ENCODE data around the gene OPRD1. TPM values are rescaled to one million over a fixed set of nuclear protein-coding genes. Genes with fewer than 3 reads are reported as not detected.

OPRD1 gene
- total and polyA plus RNA-seq, 2 of the 4 experiments (the other 2 are of a cell fraction): under 0.01 TPM; not detected in 1

DNA sequence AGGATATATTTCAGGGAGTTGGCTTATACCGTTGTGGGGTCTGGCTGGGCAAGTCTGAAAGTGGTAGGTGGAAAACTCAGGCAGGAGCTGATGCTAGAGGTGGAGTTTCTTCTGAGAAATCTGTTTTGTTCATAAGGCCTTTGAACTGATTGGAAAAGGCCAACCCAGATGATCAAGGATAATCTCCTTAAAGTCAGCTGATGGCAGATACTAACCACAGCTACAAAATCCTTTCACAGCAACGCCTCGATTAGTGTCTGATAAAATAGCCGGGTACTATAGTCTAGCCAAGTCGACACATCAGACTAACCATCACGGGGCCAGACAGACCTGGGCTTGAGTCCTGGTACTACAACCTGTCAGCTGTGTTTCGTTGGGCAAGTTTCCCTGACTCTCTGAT lies 21.4 kb downstream of the OPRD1 start:
- H3K27me3 ChIP-seq (ENCODE audit: control insufficient read depth, insufficient read depth, low read length): peaks cover 16% of the 10 kb centered on the region
- DNase-seq (no peak), ATAC-seq (ENCODE audit: low read depth) (no peak)
- H4K5ac ChIP-seq (ENCODE audit: low read depth, low read length): no peak overlapping the region
- no peak overlapping the region for H3K4me2 ChIP-seq (ENCODE audit: low read depth, low read length)
- H3K56ac ChIP-seq (ENCODE audit: extremely low read depth, insufficient read depth, low read length): no peak overlapping the region
- no peak overlapping the region for H2BK120ac ChIP-seq (ENCODE audit: low read depth, low read length)
- no peak overlapping the region for H3K4ac ChIP-seq (ENCODE audit: low read depth, low read length)
- H3K4me1 ChIP-seq (ENCODE audit: control insufficient read depth, insufficient read depth, low read length): no peaks in the 10 kb centered on the region
- H3K36me3 ChIP-seq (ENCODE audit: control insufficient read depth, insufficient read depth, low read length): no peaks in the 10 kb centered on the region
- no peak overlapping the region for H3K4me3 ChIP-seq (ENCODE audit: insufficient read depth, low read depth, low read length)
- no peak overlapping the region for H3K23ac ChIP-seq (ENCODE audit: low read depth, low read length)
- no peaks in the 10 kb centered on the region for H4K20me1 ChIP-seq (ENCODE audit: insufficient read depth, low read length)
- no peak overlapping the region for H2AK5ac ChIP-seq (ENCODE audit: low read depth, low read length)
- H4K8ac ChIP-seq (ENCODE audit: low read depth in 2 of 2, low read length in 2 of 2): no peak overlapping the region
- WGBS, 2 experiments (ENCODE audit: extremely low coverage in 2 of 2, insufficient read length in 1 of 2): 71% methylated on average over 6 of the region's 7 CpGs; no CpG with 5 or more reads in 1 of the 2 experiments
- in situ Hi-C loops (cut with MboI; ENCODE audit: low sequenced_read_pairs) (no loop called here), intact Hi-C loops (cut with micrococcal nuclease) (no loop called here), dilution Hi-C loops (cut with HindIII; ENCODE audit: low sequenced_read_pairs, unreplicated experiment) (no loop called here)
- H2BK15ac ChIP-seq (ENCODE audit: low read depth, low read length): no peak overlapping the region
- peak overlapping the region; percentile 21 for H2AFZ ChIP-seq (replicated peaks; ENCODE audit: low read length, poor library complexity)
- no peak overlapping the region for H2BK5ac ChIP-seq (ENCODE audit: low read depth, low read length, poor library complexity, severe bottlenecking)
- no peak overlapping the region for H3K9ac ChIP-seq (ENCODE audit: low read depth, low read length)
- H3K18ac ChIP-seq (ENCODE audit: low read depth, low read length): no peak overlapping the region
- no TSS peak for BruUV-seq (replicated peaks)
- TF ChIP-seq MAZ (IDR thresholded peaks at IDR 0.05; ENCODE audit: borderline replicate concordance, low read depth, low read length) (no peak), RAD21 (IDR thresholded peaks at IDR 0.05; ENCODE audit: low read length) (no peak), FOS (IDR thresholded peaks at IDR 0.05; ENCODE audit: low read depth, low read length) (no peak), SMC3 (IDR thresholded peaks at IDR 0.05; ENCODE audit: low read depth, low read length) (no peak), RFX5 (IDR thresholded peaks at IDR 0.05; ENCODE audit: low read depth, low read length) (no peak), MXI1 (IDR thresholded peaks at IDR 0.05; ENCODE audit: borderline replicate concordance, low read depth, low read length) (no peak)
- no peak overlapping the region for H2BK20ac ChIP-seq (ENCODE audit: low read depth, low read length)
- ChIA-PET POLR2A (ENCODE audit: unreplicated experiment) (interaction anchor here (0.6 kb wide), 1 partner anchor 25 kb away, joined by 22 read pairs; no protein-coding TSS in a partner anchor), CTCF (interaction anchor here (1.3 kb wide), 1 partner anchor 9 kb away, joined by 3 read pairs; no protein-coding TSS in a partner anchor)
- H3K27ac ChIP-seq (ENCODE audit: insufficient read depth, low read length): no peak overlapping the region
- H3K14ac ChIP-seq (replicated peaks; ENCODE audit: low read depth, low read length): no peak overlapping the region
- no peaks in the 10 kb centered on the region for H3K79me1 ChIP-seq (ENCODE audit: low read depth in 1 of 2, low read length in 2 of 2)
- H3K9me1 ChIP-seq (ENCODE audit: insufficient read depth, low read length): no peaks in the 10 kb centered on the region
- H3K9me3 ChIP-seq (ENCODE audit: control insufficient read depth, insufficient read depth, low read length): no peaks in the 10 kb centered on the region
- H2AK9ac ChIP-seq (replicated peaks; ENCODE audit: low read depth, low read length, poor library complexity): no peak overlapping the region
- no peak overlapping the region for H4K91ac ChIP-seq (ENCODE audit: insufficient read depth, low read depth, low read length)
